ENCODE data around the gene ZBTB9.

GRCh38 chr6:33414592-33415271 is 39.6 kb upstream of the ZBTB9 start:
- TF ChIP-seq CTCF (IDR thresholded peaks at IDR 0.05; ENCODE audit: low read length) (peak; percentile 82), EZH2 (IDR thresholded peaks at IDR 0.05; ENCODE audit: borderline replicate concordance, low read length) (no peak)

Measured in OCI-LY1 (cell line).